Thoracic aorta (tissue), 2 donors: ENCODE measurements around the gene PPP2R5A. TPM values are rescaled to one million over a fixed set of nuclear protein-coding genes. Genes with fewer than 3 reads are reported as not detected.
"Not testable (repeated sequence)": the region's sequence is repeated elsewhere in the genome, so short reads cannot be mapped to it uniquely, and the experiment has no call there.

Experiments
- ATAC-seq: fragments of 150-250 bp; one replicate; pipeline ENCODE4 v1.8.0; 2017; ENCODE audit warnings: low read depth; ENCODE audit not compliant: insufficient number of reproducible peaks, low FRiP score
- DNase-seq: peaks from one replicate; pipeline ENCODE4 v3.0.0-alpha.2; 2020; ENCODE audit warnings: low spot score
- H3K27ac ChIP-seq, 2 donors: fragments of 200-600 bp; sonication (generic); 1 replicate in 1 of 2; 2 replicates in 1 of 2; pipeline ENCODE4 v1.5.1; 2016; ENCODE audit warnings: mild to moderate bottlenecking in 2 of 2, moderate library complexity in 2 of 2
- H3K27me3 ChIP-seq: fragments of 200-600 bp; sonication (generic); replicated peaks from 2 replicates; pipeline ENCODE4 v1.6.0; 2016; ENCODE audit warnings: mild to moderate bottlenecking; ENCODE audit not compliant: insufficient read depth
- H3K36me3 ChIP-seq: fragments of 200-600 bp; sonication (generic); one replicate; pipeline ENCODE4 v1.5.1; 2016
- H3K4me1 ChIP-seq, 2 donors: fragments of 200-600 bp; sonication (generic); 1 replicate in 1 of 2; 2 replicates in 1 of 2; pipeline versions ENCODE4 v1.5.1 to v1.6.0; 2016; ENCODE audit warnings: low read depth in 2 of 2, mild to moderate bottlenecking in 1 of 2; ENCODE audit not compliant: control insufficient read depth in 1 of 2
- H3K4me3 ChIP-seq: fragments of 200-600 bp; sonication (generic); 2 replicates; pipeline ENCODE4 v1.5.1; 2016; ENCODE audit warnings: mild to moderate bottlenecking
- H3K9me3 ChIP-seq: fragments of 200-600 bp; sonication (generic); 2 replicates; pipeline ENCODE4 v1.5.1; 2016
- total RNA-seq, 2 donors: library from RNA; depleted of rRNA; stranded (reverse); fragments of >200 nt; gene quantifications; one replicate each; pipeline versions ENCODE4 v1.1.0 to v1.2.3, GENCODE V29; 2016
- TF ChIP-seq, protein P1 (sequence below): fragments of 200-600 bp; sonication (generic); IDR thresholded peaks from one replicate; pipeline ENCODE4 v1.5.1; 2019; ENCODE audit warnings: antibody characterized with exemption

Gene PPP2R5A
- total RNA-seq, 2 donors from 2014 or later: 46.1 to 50.6 TPM

DNA sequence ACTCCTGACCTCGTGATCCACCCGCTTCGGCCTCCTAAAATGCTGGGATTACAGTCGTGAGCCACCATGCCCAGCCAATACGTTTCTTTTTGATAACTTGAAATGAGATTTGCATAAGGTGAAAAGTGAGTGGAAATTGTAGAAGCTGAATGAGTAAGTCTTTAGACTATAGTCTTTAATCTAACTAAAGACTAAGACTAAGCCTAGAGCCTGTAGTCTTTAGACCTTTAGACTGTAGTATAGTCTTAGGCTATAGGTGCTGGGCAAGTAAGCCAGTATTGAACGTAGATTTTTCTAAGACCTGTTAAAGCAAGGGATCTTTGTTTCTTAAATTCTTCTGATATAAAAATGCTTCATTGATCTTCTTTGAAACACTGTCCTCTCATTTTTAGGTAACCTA lies 12.1 kb downstream of the PPP2R5A start:
- DNase-seq (no peak), ATAC-seq (no peak)
- Histone ChIP-seq H3K4me3 (no peak overlapping the region), H3K4me1 (peaks cover 31 to 48% of the 10 kb centered on the region in 2 donors), H3K9me3 (no peaks in the 10 kb centered on the region), H3K36me3 (no peaks in the 10 kb centered on the region), H3K27me3 (no peaks in the 10 kb centered on the region), H3K27ac (no peak overlapping the region)
- TF ChIP-seq, protein P1, sequence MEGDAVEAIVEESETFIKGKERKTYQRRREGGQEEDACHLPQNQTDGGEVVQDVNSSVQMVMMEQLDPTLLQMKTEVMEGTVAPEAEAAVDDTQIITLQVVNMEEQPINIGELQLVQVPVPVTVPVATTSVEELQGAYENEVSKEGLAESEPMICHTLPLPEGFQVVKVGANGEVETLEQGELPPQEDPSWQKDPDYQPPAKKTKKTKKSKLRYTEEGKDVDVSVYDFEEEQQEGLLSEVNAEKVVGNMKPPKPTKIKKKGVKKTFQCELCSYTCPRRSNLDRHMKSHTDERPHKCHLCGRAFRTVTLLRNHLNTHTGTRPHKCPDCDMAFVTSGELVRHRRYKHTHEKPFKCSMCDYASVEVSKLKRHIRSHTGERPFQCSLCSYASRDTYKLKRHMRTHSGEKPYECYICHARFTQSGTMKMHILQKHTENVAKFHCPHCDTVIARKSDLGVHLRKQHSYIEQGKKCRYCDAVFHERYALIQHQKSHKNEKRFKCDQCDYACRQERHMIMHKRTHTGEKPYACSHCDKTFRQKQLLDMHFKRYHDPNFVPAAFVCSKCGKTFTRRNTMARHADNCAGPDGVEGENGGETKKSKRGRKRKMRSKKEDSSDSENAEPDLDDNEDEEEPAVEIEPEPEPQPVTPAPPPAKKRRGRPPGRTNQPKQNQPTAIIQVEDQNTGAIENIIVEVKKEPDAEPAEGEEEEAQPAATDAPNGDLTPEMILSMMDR: no peak

DNA sequence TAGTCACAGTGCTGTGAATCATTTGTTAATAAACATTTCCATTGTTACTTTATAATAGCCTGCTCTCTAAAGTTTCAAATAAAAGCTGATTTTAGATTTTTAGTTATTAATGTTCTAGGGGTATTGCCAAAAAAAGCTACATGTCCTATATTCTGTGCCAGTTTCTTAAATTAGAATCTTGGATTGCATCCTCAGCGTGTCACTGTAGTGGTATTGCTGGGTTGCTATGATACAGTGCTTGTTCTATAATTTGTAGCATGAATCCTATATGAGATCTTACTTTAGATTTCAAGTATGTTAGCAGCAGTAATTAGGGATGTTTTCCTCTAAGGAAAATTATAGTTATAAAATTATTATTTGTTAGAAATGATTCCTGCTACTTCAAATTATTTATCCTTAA lies 16.4 kb downstream of the PPP2R5A start:
- no peak for DNase-seq
- TF ChIP-seq, protein P1: no peak
- no peaks in the 10 kb centered on the region for H3K27me3 ChIP-seq
- H3K4me3 ChIP-seq: peak overlapping the region; percentile 22
- H3K27ac ChIP-seq: peak overlapping the region; percentile 57 to 84
- H3K9me3 ChIP-seq: no peaks in the 10 kb centered on the region
- ATAC-seq: peak; percentile 86
- no peaks in the 10 kb centered on the region for H3K36me3 ChIP-seq
- peaks cover 25 to 36% of the 10 kb centered on the region in 2 donors for H3K4me1 ChIP-seq

DNA sequence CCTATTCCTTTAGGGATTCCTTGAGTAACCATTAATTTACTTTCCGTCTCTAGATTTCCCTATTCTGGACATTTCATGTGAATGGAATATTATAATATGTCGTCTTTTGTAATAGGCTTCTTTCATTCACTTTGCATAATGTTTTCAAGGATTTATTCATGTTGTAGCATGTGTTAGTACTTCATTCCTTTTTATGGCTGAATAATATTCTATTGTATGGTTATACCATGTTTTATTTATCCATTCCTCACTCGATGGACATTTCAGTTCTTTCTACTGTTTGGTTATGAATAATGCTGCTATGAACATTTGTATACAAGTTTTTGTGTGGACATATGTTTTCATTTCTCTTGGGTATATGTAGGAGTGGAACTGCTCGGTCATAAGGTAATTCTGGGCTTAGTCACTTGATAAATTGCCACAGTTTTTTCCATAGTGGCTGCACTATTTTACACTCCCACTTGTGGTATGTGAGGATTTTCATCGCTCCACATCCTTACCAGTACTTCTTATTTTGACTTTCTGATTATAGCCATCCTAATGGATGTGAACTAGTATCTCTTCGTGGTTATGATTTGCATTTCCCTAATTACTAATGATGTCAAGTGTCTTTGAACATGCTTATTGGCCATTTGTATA lies 17.7 kb downstream of the PPP2R5A start:
- H3K4me1 ChIP-seq: peaks cover 32 to 35% of the 10 kb centered on the region in 2 donors
- TF ChIP-seq, protein P1: no peak
- no peak overlapping the region for H3K4me3 ChIP-seq
- ATAC-seq (no peak), DNase-seq (no peak)
- no peaks in the 10 kb centered on the region for H3K27me3 ChIP-seq
- H3K27ac ChIP-seq: peak overlapping the region; percentile 41 to 84
- H3K36me3 ChIP-seq: no peaks in the 10 kb centered on the region
- H3K9me3 ChIP-seq: no peaks in the 10 kb centered on the region

DNA sequence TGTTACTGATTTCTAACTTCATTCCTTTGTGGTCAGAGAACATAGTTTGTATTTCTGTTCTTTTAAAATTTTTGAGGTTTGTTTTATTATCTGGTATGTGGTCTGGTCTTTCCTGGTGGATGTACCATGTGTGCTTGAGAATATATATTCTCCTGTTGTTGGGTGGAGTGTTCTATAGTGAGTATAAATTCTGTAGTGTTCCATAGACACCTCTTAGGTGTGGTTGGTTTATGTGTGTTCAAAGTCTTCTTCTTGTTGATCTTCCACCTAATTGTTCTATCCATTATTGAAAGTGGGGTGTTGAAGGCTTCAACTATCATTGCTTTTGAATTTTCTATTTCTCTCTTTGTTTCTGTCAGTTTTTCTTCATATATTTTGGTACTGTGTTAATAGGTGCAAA lies 20.1 kb downstream of the PPP2R5A start:
- H3K36me3 ChIP-seq: no peaks in the 10 kb centered on the region
- peak overlapping the region; percentile 77 to 84 for H3K27ac ChIP-seq
- TF ChIP-seq, protein P1: no peak
- DNase-seq (no peak), ATAC-seq (no peak)
- H3K4me3 ChIP-seq: no peak overlapping the region
- no peaks in the 10 kb centered on the region for H3K9me3 ChIP-seq
- H3K27me3 ChIP-seq: no peaks in the 10 kb centered on the region
- H3K4me1 ChIP-seq: peaks cover 25 to 35% of the 10 kb centered on the region in 2 donors

DNA sequence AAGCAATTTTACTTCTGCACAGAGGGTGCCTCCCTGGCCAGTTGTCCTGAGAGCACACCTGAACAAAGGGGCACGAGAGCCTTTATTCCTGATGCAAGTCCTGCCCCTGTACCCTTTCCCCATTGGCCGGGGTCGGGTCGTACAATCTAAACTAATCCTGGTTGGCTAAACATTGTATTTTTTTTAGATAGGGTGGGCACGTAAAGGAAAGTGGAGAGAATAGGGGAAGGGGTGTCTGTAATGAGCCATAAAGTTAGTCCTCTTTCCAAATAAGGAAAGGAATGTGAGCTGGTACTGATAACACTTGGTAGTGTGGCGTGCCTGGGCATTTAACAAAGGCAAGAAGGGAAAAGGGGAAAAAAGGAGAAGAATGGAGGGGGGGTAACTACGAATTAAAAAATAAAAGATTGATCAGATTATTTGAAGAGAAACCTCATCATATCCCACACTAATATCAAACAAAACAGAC lies 20.8 kb downstream of the PPP2R5A start:
- ATAC-seq, H3K36me3 ChIP-seq, DNase-seq, H3K27me3 ChIP-seq, H3K9me3 ChIP-seq: not testable (repeated sequence)
- Histone ChIP-seq H3K4me3 (peak overlapping the region; percentile 13), H3K27ac (peak overlapping the region; percentile 77 to 84), H3K4me1 (peaks cover 29 to 34% of the 10 kb centered on the region in 2 donors)

DNA sequence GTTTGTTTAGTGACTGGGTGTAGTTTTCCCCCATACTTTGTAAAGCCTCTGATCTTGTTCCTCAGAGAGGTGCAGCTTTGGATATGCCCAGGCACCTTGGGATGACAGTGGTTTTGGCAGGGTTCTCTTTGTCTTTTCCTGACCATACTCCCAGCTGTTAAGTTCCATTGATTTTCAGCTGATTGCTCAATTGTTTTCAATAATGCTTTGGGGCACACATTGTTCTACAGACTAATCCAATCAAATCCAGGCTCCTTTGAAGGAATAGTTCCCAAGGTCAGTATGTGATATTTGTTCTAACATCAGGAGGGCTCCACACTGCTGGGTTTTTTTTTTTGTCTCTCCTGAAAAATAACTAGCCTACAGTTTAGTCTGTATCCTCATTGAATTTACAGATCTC lies 24.8 kb downstream of the PPP2R5A start:
- Histone ChIP-seq H3K27me3 (no peaks in the 10 kb centered on the region), H3K36me3 (no peaks in the 10 kb centered on the region), H3K9me3 (no peaks in the 10 kb centered on the region), H3K27ac (no peak overlapping the region), H3K4me1 (peaks cover 19 to 21% of the 10 kb centered on the region in 2 donors), H3K4me3 (no peak overlapping the region)
- ATAC-seq: no peak
- no peak for DNase-seq
- TF ChIP-seq, protein P1: no peak
